GM12874 (cell line): ENCODE measurements around the gene XIRP1.

ENCODE experiments used
- TF ChIP-seq, protein P1 (sequence below): IDR thresholded peaks from 2 replicates; pipeline ENCODE4 v1.5.1; 2011; ENCODE audit warnings: low read depth, mild to moderate bottlenecking, control low read depth, low read length, moderate library complexity; ENCODE audit not compliant: insufficient read depth

XIRP1 gene

DNA sequence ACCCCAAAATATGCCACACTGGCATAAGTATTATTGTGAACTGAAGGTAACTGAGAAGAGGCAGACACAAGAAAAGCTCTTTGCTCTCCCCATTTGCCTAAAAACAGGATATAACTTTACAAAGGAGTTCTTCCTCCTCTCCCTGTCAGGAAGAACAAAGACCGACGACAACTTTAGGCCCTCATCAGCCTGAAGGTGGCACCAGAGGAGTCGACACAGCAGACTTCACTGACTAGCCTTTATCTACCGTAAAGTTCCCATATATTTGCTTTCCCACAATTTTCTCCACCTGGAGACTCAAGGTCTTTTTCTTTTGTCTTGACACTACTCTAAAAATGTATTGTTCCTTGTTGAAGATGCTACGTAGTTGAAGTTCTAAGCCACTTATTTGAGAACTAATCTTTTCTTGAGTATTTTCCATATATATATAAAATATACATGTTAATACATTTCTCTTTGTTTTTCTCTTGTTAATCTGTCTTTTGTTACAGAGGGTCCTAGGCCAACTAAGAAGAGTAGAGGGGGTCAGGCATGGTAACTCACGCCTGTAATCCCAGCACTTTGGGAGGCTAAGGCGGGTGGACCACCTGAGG is 16.2 kb upstream of the XIRP1 start:
- TF ChIP-seq, protein P1, sequence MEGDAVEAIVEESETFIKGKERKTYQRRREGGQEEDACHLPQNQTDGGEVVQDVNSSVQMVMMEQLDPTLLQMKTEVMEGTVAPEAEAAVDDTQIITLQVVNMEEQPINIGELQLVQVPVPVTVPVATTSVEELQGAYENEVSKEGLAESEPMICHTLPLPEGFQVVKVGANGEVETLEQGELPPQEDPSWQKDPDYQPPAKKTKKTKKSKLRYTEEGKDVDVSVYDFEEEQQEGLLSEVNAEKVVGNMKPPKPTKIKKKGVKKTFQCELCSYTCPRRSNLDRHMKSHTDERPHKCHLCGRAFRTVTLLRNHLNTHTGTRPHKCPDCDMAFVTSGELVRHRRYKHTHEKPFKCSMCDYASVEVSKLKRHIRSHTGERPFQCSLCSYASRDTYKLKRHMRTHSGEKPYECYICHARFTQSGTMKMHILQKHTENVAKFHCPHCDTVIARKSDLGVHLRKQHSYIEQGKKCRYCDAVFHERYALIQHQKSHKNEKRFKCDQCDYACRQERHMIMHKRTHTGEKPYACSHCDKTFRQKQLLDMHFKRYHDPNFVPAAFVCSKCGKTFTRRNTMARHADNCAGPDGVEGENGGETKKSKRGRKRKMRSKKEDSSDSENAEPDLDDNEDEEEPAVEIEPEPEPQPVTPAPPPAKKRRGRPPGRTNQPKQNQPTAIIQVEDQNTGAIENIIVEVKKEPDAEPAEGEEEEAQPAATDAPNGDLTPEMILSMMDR = peak; percentile 58; the same call in 1 of the 2 replicates

DNA sequence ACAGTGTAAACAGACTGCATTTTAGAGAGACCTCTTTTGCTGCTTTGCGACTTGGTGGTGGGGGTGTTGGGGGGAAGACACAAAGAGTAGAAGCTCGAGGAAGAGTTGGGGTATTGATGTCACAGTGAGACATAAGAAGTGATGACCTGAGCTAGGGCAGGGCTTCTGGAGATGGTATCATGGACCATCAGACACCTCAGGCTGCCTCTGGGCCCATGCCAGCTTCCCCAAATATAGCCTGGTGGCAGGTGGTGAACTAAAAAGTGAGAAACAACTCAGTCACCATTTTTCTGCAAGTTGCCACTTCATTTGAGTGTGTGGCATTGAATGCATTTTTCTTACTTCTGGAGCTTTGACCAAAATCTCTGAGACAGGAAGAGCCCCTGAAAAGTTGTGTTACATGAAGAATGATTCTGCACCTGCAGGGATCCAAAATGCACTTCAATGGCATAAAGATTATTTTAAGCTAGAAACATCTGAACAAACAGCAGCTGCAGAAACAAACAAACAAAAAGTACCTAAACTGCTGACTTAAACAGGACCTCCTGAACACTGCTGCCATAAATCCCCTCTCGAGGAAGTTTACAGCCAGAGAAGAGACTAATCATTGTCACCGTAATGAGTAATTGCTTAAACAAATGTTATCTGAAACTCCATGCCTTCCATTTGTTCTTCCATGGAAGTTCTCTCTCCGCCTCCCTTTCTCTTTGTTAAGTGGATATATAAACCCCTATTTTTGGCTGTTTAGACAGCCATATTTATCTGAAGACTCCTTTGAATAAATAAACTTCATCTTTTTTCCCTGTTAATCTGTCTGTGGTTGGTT is 15.2 kb upstream of the XIRP1 start:
- TF ChIP-seq, protein P1 = no peak

DNA sequence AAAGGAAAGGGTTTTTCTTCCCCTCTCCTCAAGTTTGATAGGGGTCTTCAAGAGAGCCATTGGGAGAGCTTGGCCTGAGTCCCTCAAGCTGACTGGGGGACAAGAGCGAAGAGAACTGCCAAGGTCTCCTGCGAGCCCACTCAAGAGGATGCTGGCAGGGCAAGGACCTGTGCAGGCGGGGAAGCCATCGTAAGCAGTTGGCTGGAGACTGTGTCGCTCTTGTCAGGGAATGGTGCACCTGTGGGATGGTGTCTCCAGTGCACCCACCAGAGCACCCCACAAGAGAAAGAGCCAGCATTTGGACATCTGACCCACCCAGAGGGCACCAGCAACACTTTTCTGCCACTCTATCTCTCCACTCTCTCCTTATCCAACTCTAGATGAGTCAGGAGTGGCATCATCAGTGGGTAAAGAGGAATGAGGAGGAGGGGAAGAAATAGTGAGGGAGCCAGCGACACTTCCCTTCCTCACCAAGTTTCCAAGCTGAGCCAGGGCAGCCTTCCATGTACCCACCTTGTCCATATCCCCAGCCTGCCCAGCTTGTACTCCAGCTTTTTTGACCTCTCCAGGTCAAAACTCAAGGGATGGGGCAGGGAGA is 13.6 kb upstream of the XIRP1 start:
- TF ChIP-seq, protein P1 = no peak

DNA sequence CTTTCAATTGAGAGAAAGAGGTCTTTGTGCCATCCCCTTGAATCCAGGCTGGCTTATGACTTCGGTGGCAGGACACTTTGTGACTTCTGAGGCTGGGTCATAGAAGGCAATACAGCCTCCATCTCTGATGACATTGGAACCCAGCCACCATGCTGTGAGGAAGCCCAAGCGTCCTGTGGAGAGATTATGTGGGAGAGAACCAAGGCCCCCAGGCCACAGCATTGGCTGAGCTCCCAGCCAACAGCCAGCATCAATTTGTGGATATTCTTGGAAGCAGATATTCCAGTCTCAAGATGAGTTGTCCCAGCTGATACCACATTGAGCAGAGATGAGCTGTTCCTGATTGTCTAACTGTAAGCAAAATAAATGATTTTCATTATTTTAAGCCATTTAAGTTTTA is 12.7 kb upstream of the XIRP1 start:
- TF ChIP-seq, protein P1 = no peak

DNA sequence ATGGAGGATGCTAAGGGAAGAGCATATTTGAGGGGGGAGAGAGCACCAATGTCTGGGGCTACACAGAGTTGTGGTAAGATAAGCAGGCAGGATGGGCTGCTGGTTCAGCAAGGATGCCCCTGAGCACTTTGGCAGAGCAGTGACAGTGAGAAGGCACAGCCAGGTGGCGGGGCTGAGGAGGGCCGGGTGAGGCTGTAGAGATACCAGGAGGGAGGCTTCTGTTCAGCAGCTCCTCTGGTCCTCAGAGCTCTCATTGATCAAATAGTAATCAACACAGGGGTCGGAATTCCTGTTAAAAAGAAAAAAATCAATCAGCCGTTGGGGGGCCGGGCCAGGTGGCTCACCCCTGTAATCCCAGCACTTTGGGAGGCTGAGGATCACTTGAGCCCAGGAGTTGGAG is 11.5 kb upstream of the XIRP1 start:
- TF ChIP-seq, protein P1 = no peak

DNA sequence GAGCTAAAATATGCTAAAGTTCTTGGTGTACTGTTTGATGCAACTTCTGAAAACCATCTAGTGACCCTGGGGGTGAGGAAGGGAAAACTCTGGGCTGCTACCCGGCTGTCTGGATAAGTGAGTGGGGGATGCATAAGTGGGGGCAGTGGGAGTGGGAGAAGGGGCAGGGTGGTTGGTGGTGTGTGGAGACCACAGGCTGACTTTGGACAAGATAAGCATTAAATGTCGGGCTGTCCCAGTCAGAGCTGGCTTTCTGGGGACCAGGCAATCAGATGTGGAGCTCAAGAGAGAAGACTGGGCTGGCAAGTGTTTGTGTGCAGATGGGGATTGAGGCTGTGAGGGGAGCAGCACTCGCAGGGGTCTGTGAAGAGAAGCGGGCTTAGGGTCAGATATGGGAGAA is 11.0 kb upstream of the XIRP1 start:
- TF ChIP-seq, protein P1 = no peak

DNA sequence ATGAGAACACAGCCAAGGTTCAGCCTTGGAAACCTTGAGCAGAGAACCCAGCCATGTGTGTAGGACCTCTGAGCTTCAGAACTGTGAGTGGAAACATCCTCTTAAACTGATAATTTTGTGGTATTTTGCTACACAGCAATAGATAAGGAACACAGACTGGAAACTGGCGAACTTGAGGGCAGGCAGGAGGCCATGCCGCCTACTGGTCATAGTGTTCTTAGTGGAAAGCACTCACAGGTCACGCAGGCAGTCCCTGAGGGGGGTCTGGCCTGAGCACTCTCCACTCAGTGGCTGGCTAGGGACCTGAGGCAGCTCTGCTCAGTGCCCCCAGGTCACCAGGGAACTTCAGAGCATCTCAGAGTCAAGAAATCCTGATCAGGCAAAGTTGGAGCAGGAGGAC is 9.7 kb upstream of the XIRP1 start:
- TF ChIP-seq, protein P1 = no peak
